GM12801 (cell line): ENCODE results near the gene TUBGCP6.

Experiments
- CTCF ChIP-seq: IDR thresholded peaks from one replicate; pipeline ENCODE4 v1.5.1; 2011; ENCODE audit warnings: control low read depth; ENCODE audit not compliant: insufficient read length; ENCODE audit errors: extremely low read depth

The TUBGCP6 gene

GRCh38 chr22:50190941-50191741, 53.7 kb downstream of the TUBGCP6 start:
- no peak for TF ChIP-seq CTCF

GRCh38 chr22:50190182-50190940, 54.5 kb downstream of the TUBGCP6 start:
- no peak for TF ChIP-seq CTCF

GRCh38 chr22:50189849-50190181, 55.0 kb downstream of the TUBGCP6 start:
- TF ChIP-seq CTCF, result no peak

- TF ChIP-seq CTCF, result no peak
These were observed 55.5 kb downstream of the TUBGCP6 start for GRCh38 chr22:50189184-50189848.

GRCh38 chr22:50188356-50188755, 56.5 kb downstream of the TUBGCP6 start:
- no peak for TF ChIP-seq CTCF

- no peak for TF ChIP-seq CTCF
These were observed 57.9 kb downstream of the TUBGCP6 start for GRCh38 chr22:50186761-50187523.
